Tibial nerve (tissue), 4 donors: ENCODE results near the gene ROBO1.
A peak's percentile ranks its signal among the peaks of the same experiment; 100 is the strongest.

Experiments used
- EP300 ChIP-seq, 2 donors: sonication (generic); formaldehyde crosslinking; IDR thresholded peaks; one replicate each; pipeline ENCODE4 v1.6.1; 2017; ENCODE audit warnings: antibody characterized with exemption in 2 of 2, mild to moderate bottlenecking in 1 of 2
- POLR2A ChIP-seq, 2 donors: fragments of 450-650 bp; IDR thresholded peaks; one replicate each; pipeline ENCODE4 v1.6.1; 2017; ENCODE audit warnings: antibody characterized with exemption in 2 of 2, mild to moderate bottlenecking in 2 of 2, moderate library complexity in 2 of 2
- TF ChIP-seq, protein P1 (sequence below), 5 experiments: fragments of 200-600 bp in 3 of 5; fragments of 450-650 bp in 2 of 5; sonication (generic) in 3 of 5; IDR thresholded peaks; one replicate each; pipeline ENCODE4 v1.5.1; 2016 to 2019; ENCODE audit warnings: antibody characterized with exemption in 5 of 5, mild to moderate bottlenecking in 3 of 5, moderate library complexity in 2 of 5

DNA sequence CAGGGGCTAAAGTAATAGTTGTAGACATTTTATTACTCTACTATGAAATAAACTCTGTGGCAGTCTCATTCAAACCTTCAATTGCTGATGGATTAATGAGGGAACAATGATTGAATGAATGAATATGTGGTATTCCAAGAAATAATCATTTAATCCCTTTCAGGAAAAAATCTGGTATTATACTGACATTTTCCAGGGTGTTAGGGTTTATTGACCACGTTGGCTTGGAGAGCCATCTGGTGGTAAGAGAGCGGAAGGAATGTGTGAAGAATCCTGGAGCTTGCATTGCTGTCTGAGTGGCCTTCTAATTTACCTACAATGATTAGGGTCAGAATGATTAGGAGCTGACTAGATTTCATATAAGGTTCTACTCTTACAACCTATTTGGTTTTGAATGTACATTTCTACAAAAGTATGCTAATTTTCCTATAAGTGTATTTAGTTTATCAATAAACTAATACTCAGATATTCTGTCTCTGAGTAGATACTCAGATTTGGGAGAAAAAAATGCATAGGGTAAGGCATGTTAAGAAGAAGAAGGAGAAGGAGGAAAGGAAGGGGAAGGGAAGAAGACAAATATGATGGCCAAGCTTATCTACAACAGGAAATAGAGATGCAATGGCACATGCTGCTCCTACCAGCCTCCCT, 249.9 kb downstream of the ROBO1 start:
- TF ChIP-seq, protein P1, sequence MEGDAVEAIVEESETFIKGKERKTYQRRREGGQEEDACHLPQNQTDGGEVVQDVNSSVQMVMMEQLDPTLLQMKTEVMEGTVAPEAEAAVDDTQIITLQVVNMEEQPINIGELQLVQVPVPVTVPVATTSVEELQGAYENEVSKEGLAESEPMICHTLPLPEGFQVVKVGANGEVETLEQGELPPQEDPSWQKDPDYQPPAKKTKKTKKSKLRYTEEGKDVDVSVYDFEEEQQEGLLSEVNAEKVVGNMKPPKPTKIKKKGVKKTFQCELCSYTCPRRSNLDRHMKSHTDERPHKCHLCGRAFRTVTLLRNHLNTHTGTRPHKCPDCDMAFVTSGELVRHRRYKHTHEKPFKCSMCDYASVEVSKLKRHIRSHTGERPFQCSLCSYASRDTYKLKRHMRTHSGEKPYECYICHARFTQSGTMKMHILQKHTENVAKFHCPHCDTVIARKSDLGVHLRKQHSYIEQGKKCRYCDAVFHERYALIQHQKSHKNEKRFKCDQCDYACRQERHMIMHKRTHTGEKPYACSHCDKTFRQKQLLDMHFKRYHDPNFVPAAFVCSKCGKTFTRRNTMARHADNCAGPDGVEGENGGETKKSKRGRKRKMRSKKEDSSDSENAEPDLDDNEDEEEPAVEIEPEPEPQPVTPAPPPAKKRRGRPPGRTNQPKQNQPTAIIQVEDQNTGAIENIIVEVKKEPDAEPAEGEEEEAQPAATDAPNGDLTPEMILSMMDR (IDR thresholded peaks at IDR 0.05) = peak in 2 of 5 experiments; percentile 6 to 25
- TF ChIP-seq POLR2A (IDR thresholded peaks at IDR 0.05) = no peak
- no peak for TF ChIP-seq EP300 (IDR thresholded peaks at IDR 0.05)
